Measurements from ENCODE around the gene PTGFRN. TPM values are rescaled to one million over a fixed set of nuclear protein-coding genes. Genes with fewer than 3 reads are reported as not detected.
"Not testable (repeated sequence)": the region's sequence is repeated elsewhere in the genome, so short reads cannot be mapped to it uniquely, and the experiment has no call there.

PTGFRN gene
- polyA plus RNA-seq = 37.9 TPM
- long read RNA-seq, donor 1, full-length matches to known transcripts = 1 of 1 reads
- long read RNA-seq, donor 1, partial matches to known transcripts = 0 of 1 reads
- long read RNA-seq, donor 1, other reads (novel, unspliced or antisense) = 0 of 1 reads
- long read RNA-seq, donor 2, full-length matches to known transcripts = 2 of 8 reads
- long read RNA-seq, donor 2, partial matches to known transcripts = 6 of 8 reads
- long read RNA-seq, donor 2, other reads (novel, unspliced or antisense) = 0 of 8 reads
- long read RNA-seq, donor 3 = 0 reads
- long read RNA-seq, donor 4 = 0 reads
- long read RNA-seq, donor 5, full-length matches to known transcripts = 1 of 1 reads
- long read RNA-seq, donor 5, partial matches to known transcripts = 0 of 1 reads
- long read RNA-seq, donor 5, other reads (novel, unspliced or antisense) = 0 of 1 reads
- long read RNA-seq, donor 6, full-length matches to known transcripts = 4 of 4 reads
- long read RNA-seq, donor 6, partial matches to known transcripts = 0 of 4 reads
- long read RNA-seq, donor 6, other reads (novel, unspliced or antisense) = 0 of 4 reads
- long read RNA-seq, donor 7, full-length matches to known transcripts = 4 of 4 reads
- long read RNA-seq, donor 7, partial matches to known transcripts = 0 of 4 reads
- long read RNA-seq, donor 7, other reads (novel, unspliced or antisense) = 0 of 4 reads
- long read RNA-seq, donor 8, full-length matches to known transcripts = 2 of 9 reads
- long read RNA-seq, donor 8, partial matches to known transcripts = 7 of 9 reads
- long read RNA-seq, donor 8, other reads (novel, unspliced or antisense) = 0 of 9 reads
- long read RNA-seq, donor 9, full-length matches to known transcripts = 2 of 2 reads
- long read RNA-seq, donor 9, partial matches to known transcripts = 0 of 2 reads
- long read RNA-seq, donor 9, other reads (novel, unspliced or antisense) = 0 of 2 reads
- long read RNA-seq, donor 10, full-length matches to known transcripts = 2 of 2 reads
- long read RNA-seq, donor 10, partial matches to known transcripts = 0 of 2 reads
- long read RNA-seq, donor 10, other reads (novel, unspliced or antisense) = 0 of 2 reads
- long read RNA-seq, donor 11, full-length matches to known transcripts = 3 of 14 reads
- long read RNA-seq, donor 11, partial matches to known transcripts = 11 of 14 reads
- long read RNA-seq, donor 11, other reads (novel, unspliced or antisense) = 0 of 14 reads

DNA sequence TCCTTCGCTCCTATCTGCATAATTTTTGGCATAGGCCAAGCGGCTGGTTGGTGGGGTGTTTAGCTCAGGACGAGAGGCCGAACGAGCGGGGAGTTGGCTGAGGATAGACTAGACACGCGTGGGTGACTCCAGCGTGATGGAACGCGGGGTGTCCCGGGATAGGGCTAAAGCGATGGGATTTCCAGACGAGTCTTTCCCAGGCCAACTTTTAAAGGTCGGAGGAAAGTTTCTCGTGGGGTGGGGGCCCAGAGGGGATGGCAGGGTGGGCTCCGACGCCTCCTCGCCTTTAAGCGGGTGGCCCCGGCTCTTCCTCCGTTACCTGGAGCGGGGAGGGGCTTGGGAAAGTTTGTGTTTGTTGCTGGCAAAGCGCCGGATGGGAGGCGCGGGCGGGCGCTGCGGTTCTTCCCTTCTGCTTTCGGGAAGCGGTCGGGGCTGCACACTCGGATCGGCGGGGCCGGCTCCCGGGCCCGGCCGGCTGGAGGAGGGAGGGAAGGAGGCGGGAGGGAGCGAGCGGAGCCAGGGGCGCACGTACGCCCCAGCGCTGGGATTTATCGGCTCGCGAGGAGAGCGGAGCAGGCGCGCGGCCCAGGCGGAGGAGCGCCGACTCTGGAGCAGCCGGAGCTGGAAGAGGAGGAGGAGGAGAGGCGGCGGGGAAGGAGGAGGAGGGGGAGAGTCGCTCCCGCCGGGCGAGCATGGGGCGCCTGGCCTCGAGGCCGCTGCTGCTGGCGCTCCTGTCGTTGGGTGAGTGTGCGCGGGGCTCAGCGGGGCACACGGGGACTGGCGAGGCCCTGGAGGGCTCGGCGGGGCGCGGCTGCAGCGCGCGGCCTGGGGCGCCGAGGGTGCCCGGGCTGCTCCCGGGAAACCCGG lies at the start of gene PTGFRN:
Gene PTGFRN, plus strand, starts transcription at position 405 of the 867 bp plus-strand sequence. Its CDS starts 288 bp downstream, at position 693.
- Histone ChIP-seq H3K36me3 (ENCODE audit: control insufficient read depth, insufficient read depth, low read length) (no peaks in the 10 kb centered on the region), H3K4me1 (ENCODE audit: control insufficient read depth, insufficient read depth, low read length) (peaks cover 9% of the 10 kb centered on the region), H3K9me3 (ENCODE audit: control insufficient read depth, low read depth, low read length) (no peaks in the 10 kb centered on the region), H3K27me3 (ENCODE audit: control insufficient read depth, insufficient read depth, low read length) (no peaks in the 10 kb centered on the region), H3K4me3 (ENCODE audit: low read length) (peak within 1 kb of the TSS; percentile 72), H3K27ac (ENCODE audit: low read length) (peak within 1 kb of the TSS; percentile 45)
- WGBS (ENCODE audit: insufficient coverage, low lambda C conversion rate) = no CpG with 5 or more reads among the region's 86 CpGs
- DNase-seq = peak; percentile 45 to 88

DNA sequence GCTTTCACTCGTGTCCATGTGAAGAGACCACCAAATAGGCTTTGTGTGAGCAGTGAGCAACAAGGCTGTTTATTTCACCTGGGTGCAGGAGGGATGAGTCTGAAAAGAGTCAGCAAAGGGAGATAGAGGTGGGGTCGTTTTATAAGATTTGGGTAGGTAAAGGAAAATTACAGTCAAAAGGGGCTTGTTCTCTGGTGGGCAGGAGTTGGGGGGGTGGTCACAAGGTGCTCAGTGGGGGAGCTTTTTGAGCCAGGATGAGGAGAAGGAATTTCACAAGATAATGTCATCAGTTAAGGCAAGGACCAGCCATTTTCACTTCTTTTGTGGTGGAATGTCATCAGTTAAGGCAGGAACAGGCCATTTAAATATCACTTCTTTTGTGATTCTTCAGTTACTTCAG lies 49.5 kb upstream of the PTGFRN start:
- not testable (repeated sequence) for H3K27ac ChIP-seq (ENCODE audit: low read length); H3K27me3 ChIP-seq (ENCODE audit: control insufficient read depth, insufficient read depth, low read length); H3K4me3 ChIP-seq (ENCODE audit: low read length); H3K4me1 ChIP-seq (ENCODE audit: control insufficient read depth, insufficient read depth, low read length); H3K36me3 ChIP-seq (ENCODE audit: control insufficient read depth, insufficient read depth, low read length); H3K9me3 ChIP-seq (ENCODE audit: control insufficient read depth, low read depth, low read length); DNase-seq
- 80% methylated on average over 1 of the region's 2 CpGs for WGBS (ENCODE audit: insufficient coverage, low lambda C conversion rate)

DNA sequence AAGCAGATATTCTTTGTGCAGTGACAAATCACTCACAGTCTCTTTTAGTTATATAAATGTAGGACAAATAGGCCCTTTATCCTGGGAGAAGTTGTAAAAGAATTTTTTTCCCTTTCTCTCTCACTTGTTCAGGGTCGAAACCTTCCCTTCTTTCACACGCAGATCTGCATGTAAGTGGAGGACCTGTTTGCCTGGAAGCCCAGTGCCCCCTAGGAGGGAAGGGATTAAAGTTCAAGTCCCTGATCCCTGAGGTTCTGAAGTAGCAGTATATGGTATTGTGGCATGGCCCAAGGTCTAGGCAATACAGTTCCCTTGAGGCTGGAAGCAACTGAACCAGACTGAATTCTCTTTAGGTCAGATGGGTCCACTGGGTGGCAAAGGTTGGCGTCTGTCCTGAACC lies 48.6 kb upstream of the PTGFRN start:
- H3K9me3 ChIP-seq (ENCODE audit: control insufficient read depth, low read depth, low read length) = no peaks in the 10 kb centered on the region
- no peaks in the 10 kb centered on the region for H3K36me3 ChIP-seq (ENCODE audit: control insufficient read depth, insufficient read depth, low read length)
- no peaks in the 10 kb centered on the region for H3K4me1 ChIP-seq (ENCODE audit: control insufficient read depth, insufficient read depth, low read length)
- no peak for DNase-seq
- H3K27ac ChIP-seq (ENCODE audit: low read length) = no peak overlapping the region
- no peaks in the 10 kb centered on the region for H3K27me3 ChIP-seq (ENCODE audit: control insufficient read depth, insufficient read depth, low read length)
- no peak overlapping the region for H3K4me3 ChIP-seq (ENCODE audit: low read length)
- WGBS (ENCODE audit: insufficient coverage, low lambda C conversion rate) = no CpG with 5 or more reads among the region's 3 CpGs

DNA sequence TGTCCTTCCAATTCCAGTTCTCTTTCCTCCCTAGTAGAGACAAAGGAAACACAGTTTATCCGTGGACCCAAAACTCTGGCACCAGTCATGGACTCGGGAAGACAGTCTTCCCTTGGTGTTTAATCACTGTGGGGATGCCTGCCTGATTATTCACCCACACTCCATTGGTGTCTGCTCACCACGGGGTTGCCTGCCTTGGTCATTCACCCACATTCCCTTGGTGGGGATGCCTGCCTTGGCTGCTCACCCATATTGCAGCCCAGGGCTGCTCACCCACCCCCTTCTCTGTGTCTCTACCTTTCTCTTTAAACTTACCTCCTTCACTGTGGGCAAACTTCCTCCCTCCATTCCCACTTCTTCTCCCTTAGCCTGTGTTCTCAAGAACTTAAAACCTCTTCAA lies 46.7 kb upstream of the PTGFRN start:
- H3K4me3 ChIP-seq (ENCODE audit: low read length); H3K27me3 ChIP-seq (ENCODE audit: control insufficient read depth, insufficient read depth, low read length); DNase-seq; H3K36me3 ChIP-seq (ENCODE audit: control insufficient read depth, insufficient read depth, low read length); H3K4me1 ChIP-seq (ENCODE audit: control insufficient read depth, insufficient read depth, low read length); H3K27ac ChIP-seq (ENCODE audit: low read length); H3K9me3 ChIP-seq (ENCODE audit: control insufficient read depth, low read depth, low read length): not testable (repeated sequence)
- 80% methylated on average over 1 of the region's 3 CpGs for WGBS (ENCODE audit: insufficient coverage, low lambda C conversion rate)

DNA sequence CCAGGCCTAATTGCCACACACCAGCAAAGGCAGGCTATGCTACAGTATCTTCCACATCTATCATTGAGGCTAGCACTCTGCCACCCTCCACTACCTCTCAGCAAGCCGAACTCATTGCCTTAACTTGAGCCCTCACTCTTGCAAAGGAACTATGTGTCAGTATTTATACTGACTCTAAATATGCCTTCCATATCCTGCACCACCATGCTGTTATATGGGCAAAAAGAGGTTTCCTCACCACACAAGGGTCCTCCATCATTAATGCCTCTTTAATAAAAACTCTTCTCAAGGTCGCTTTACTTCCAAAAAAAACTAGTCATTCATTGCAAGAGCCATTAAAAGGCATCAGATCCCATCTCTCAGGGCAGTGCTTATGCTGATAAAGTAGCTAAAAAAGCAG lies 43.2 kb upstream of the PTGFRN start:
- not testable (repeated sequence) for H3K27me3 ChIP-seq (ENCODE audit: control insufficient read depth, insufficient read depth, low read length); H3K36me3 ChIP-seq (ENCODE audit: control insufficient read depth, insufficient read depth, low read length); H3K27ac ChIP-seq (ENCODE audit: low read length); DNase-seq; H3K4me3 ChIP-seq (ENCODE audit: low read length); H3K9me3 ChIP-seq (ENCODE audit: control insufficient read depth, low read depth, low read length)
- peaks cover 10% of the 10 kb centered on the region for H3K4me1 ChIP-seq (ENCODE audit: control insufficient read depth, insufficient read depth, low read length)
- WGBS (ENCODE audit: insufficient coverage, low lambda C conversion rate) = no CpG with 5 or more reads among the region's 2 CpGs

DNA sequence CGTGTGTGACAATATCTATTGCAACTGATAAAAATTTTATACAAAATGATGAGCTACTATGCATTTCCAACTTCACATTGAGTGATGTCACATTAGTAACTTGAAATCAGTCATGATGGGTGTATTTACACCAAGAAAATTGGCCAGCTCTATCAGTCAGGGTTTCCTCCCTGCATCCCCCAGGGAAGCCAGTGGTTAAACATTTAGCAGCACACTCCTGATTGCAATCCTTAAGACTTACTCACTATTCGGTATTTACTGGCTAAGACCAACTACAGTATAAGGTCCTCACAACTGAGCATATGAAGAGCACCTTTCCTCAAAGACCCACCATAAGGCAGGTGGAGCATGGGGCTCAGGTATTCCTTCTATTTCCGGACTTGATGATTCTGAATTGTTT lies 41.3 kb upstream of the PTGFRN start:
- WGBS (ENCODE audit: insufficient coverage, low lambda C conversion rate) = 0% methylated on average over 1 of the region's 3 CpGs
- Histone ChIP-seq H3K4me1 (ENCODE audit: control insufficient read depth, insufficient read depth, low read length) (peaks cover 10% of the 10 kb centered on the region), H3K36me3 (ENCODE audit: control insufficient read depth, insufficient read depth, low read length) (no peaks in the 10 kb centered on the region), H3K9me3 (ENCODE audit: control insufficient read depth, low read depth, low read length) (peaks cover 3% of the 10 kb centered on the region), H3K27ac (ENCODE audit: low read length) (no peak overlapping the region), H3K4me3 (ENCODE audit: low read length) (no peak overlapping the region), H3K27me3 (ENCODE audit: control insufficient read depth, insufficient read depth, low read length) (no peaks in the 10 kb centered on the region)
- no peak for DNase-seq

DNA sequence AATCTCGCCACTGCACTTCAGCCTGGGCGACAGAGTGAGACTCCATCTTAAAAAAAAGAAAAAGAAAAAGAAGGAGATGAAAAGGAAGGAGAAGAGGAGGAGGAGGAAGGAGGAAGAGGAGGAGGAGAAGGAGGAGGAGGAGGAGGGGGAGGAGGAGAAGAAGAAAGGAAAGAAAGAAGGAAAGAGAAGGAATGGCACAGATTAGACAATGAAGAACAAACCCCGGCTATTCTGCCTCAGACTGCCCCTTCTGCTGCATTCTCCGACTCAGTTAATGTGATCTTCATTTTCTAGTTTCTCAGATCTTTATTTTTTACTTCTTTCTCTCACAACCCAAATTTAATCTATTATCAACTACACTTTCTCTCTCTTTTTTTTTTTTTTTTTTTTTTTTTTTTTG lies 40.1 kb upstream of the PTGFRN start:
- no peak overlapping the region for H3K4me3 ChIP-seq (ENCODE audit: low read length)
- H3K4me1 ChIP-seq (ENCODE audit: control insufficient read depth, insufficient read depth, low read length) = peaks cover 10% of the 10 kb centered on the region
- no peaks in the 10 kb centered on the region for H3K36me3 ChIP-seq (ENCODE audit: control insufficient read depth, insufficient read depth, low read length)
- peaks cover 3% of the 10 kb centered on the region for H3K9me3 ChIP-seq (ENCODE audit: control insufficient read depth, low read depth, low read length)
- WGBS (ENCODE audit: insufficient coverage, low lambda C conversion rate) = 100% methylated on average over 1 of the region's 4 CpGs
- no peaks in the 10 kb centered on the region for H3K27me3 ChIP-seq (ENCODE audit: control insufficient read depth, insufficient read depth, low read length)
- no peak overlapping the region for H3K27ac ChIP-seq (ENCODE audit: low read length)
- DNase-seq = no peak

DNA sequence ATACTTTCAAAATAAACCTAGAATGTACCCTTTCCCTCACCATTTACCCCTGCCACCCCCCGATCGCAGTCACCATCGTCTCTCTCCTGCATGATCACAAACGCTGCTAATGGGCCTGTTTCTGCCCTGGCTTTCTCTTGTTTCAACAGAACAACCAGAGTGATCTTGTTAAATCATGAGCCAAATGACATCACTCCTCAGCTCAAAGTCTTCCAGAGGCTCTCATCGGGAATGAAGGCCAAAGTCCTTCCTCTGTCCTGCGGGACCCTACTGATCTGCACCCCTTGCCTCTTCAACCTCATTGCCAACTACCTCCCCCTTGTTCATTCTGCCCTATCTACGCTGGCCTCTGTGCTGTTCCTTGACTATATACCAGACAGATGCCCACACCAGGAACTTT lies 39.4 kb upstream of the PTGFRN start:
- Histone ChIP-seq H3K4me3 (ENCODE audit: low read length) (no peak overlapping the region), H3K27me3 (ENCODE audit: control insufficient read depth, insufficient read depth, low read length) (no peaks in the 10 kb centered on the region), H3K9me3 (ENCODE audit: control insufficient read depth, low read depth, low read length) (peaks cover 3% of the 10 kb centered on the region), H3K4me1 (ENCODE audit: control insufficient read depth, insufficient read depth, low read length) (peaks cover 10% of the 10 kb centered on the region), H3K27ac (ENCODE audit: low read length) (peak overlapping the region; percentile 27), H3K36me3 (ENCODE audit: control insufficient read depth, insufficient read depth, low read length) (no peaks in the 10 kb centered on the region)
- peak; percentile 82 to 91 for DNase-seq
- 42% methylated on average over 2 of the region's 7 CpGs for WGBS (ENCODE audit: insufficient coverage, low lambda C conversion rate)

DNA sequence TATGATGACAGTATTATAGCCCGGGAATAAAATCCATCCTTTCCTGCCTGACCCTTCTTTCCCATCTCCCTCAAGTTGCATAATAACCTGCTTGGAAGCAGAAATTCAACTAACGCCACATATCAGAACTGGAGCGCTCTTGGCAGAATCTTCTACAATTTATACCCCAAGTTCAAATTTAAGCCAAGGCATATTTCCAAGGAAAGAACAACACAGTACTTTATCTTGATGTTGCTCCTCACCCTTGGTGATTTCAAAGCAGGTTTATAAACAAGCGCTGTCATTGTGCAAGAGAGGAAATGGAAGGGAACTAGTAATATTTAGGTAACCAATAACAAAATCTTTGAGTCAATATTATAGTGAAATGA lies 38.0 kb upstream of the PTGFRN start:
- WGBS (ENCODE audit: insufficient coverage, low lambda C conversion rate) = 100% methylated on average over 1 of the region's 4 CpGs
- Histone ChIP-seq H3K27ac (ENCODE audit: low read length) (no peak overlapping the region), H3K4me3 (ENCODE audit: low read length) (no peak overlapping the region), H3K36me3 (ENCODE audit: control insufficient read depth, insufficient read depth, low read length) (no peaks in the 10 kb centered on the region), H3K4me1 (ENCODE audit: control insufficient read depth, insufficient read depth, low read length) (peaks cover 10% of the 10 kb centered on the region), H3K27me3 (ENCODE audit: control insufficient read depth, insufficient read depth, low read length) (no peaks in the 10 kb centered on the region), H3K9me3 (ENCODE audit: control insufficient read depth, low read depth, low read length) (peaks cover 3% of the 10 kb centered on the region)
- DNase-seq = no peak

Measured in large intestine (tissue), 12 donors.